Esophagus squamous epithelium (tissue), 4 donors: ENCODE measurements around the gene CKLF.

Experiments
- POLR2A ChIP-seq, 4 donors: fragments of 450-650 bp; IDR thresholded peaks; one replicate each; pipeline ENCODE4 v1.6.1; 2017; ENCODE audit warnings: antibody characterized with exemption in 4 of 4, mild to moderate bottlenecking in 4 of 4, moderate library complexity in 3 of 4
- TF ChIP-seq, protein P1 (sequence below), 6 experiments: fragments of 450-650 bp in 4 of 6; fragments of 200-600 bp in 2 of 6; sonication (generic) in 2 of 6; IDR thresholded peaks; one replicate each; pipeline ENCODE4 v1.5.1; 2016 to 2019; ENCODE audit warnings: antibody characterized with exemption in 6 of 6, mild to moderate bottlenecking in 4 of 6, moderate library complexity in 4 of 6

- TF ChIP-seq, protein P1, sequence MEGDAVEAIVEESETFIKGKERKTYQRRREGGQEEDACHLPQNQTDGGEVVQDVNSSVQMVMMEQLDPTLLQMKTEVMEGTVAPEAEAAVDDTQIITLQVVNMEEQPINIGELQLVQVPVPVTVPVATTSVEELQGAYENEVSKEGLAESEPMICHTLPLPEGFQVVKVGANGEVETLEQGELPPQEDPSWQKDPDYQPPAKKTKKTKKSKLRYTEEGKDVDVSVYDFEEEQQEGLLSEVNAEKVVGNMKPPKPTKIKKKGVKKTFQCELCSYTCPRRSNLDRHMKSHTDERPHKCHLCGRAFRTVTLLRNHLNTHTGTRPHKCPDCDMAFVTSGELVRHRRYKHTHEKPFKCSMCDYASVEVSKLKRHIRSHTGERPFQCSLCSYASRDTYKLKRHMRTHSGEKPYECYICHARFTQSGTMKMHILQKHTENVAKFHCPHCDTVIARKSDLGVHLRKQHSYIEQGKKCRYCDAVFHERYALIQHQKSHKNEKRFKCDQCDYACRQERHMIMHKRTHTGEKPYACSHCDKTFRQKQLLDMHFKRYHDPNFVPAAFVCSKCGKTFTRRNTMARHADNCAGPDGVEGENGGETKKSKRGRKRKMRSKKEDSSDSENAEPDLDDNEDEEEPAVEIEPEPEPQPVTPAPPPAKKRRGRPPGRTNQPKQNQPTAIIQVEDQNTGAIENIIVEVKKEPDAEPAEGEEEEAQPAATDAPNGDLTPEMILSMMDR (IDR thresholded peaks at IDR 0.05) = no peak
- no peak for TF ChIP-seq POLR2A (IDR thresholded peaks at IDR 0.05)
Observed at GRCh38 chr16:66544016-66544757, 8.2 kb upstream of the CKLF start.
